Adrenal gland (tissue), 12 donors: ENCODE measurements around the gene PRDM15. TPM values are rescaled to one million over a fixed set of nuclear protein-coding genes. Genes with fewer than 3 reads are reported as not detected.

Source experiments
- DNase-seq, 7 donors: peaks; one replicate each; pipeline ENCODE4 v3.0.0-alpha.2; 2019 to 2020
- H3K27ac ChIP-seq, 5 donors: fragments of 200-600 bp; sonication (generic) in 4 of 5; 1 replicate in 3 of 5; 2 replicates in 2 of 5; pipeline versions ENCODE4 v1.5.1 to v1.8.0; 2016 to 2020; ENCODE audit warnings: mild to moderate bottlenecking in 1 of 5
- H3K27me3 ChIP-seq: fragments of 200-600 bp; 2 replicates; pipeline ENCODE4 v1.8.0; 2021
- H3K36me3 ChIP-seq, 2 donors: fragments of 200-600 bp; replicated peaks in 1 of 2; 1 replicate in 1 of 2; 2 replicates in 1 of 2; pipeline versions ENCODE4 v1.5.1 to v1.8.0; 2018 to 2022
- H3K4me1 ChIP-seq, 2 donors: fragments of 200-600 bp; replicated peaks in 1 of 2; 1 replicate in 1 of 2; 2 replicates in 1 of 2; pipeline versions ENCODE4 v1.5.1 to v1.8.0; 2018 to 2021
- H3K4me3 ChIP-seq, 4 donors: fragments of 200-600 bp; sonication (generic) in 3 of 4; one replicate each; pipeline ENCODE4 v1.5.1; 2016 to 2018
- H3K9me3 ChIP-seq, 3 donors: fragments of 200-600 bp; sonication (generic) in 1 of 3; replicated peaks in 1 of 3; 1 replicate in 2 of 3; 2 replicates in 1 of 3; pipeline versions ENCODE4 v1.5.1 to v1.8.0; 2016 to 2021
- CTCF ChIP-seq, 6 experiments: fragments of 450-650 bp in 4 of 6; fragments of 200-600 bp in 2 of 6; sonication (generic) in 1 of 6; IDR thresholded peaks; 1 replicate in 5 of 6; 2 replicates in 1 of 6; pipeline versions ENCODE4 v1.5.1 to v1.8.0; 2016 to 2021; ENCODE audit warnings: antibody characterized with exemption in 6 of 6, mild to moderate bottlenecking in 2 of 6, moderate library complexity in 1 of 6
- POLR2A ChIP-seq, 2 donors: fragments of 450-650 bp; IDR thresholded peaks; one replicate each; pipeline ENCODE4 v1.6.1; 2017; ENCODE audit warnings: antibody characterized with exemption in 2 of 2, mild to moderate bottlenecking in 2 of 2, moderate library complexity in 1 of 2
- WGBS, 4 donors: extraction: QIAGEN DNeasy Blood & Tissue Kit in 2 of 4; methylation state at CpG; one replicate each; pipeline versions ENCODE4 v1.1.5 to v1.1.7; 2013 to 2017; 5-methylcytosine and 5-hydroxymethylcytosine counted together
- intact Hi-C, 2 donors: fragments of 100-400 bp; cut with DNase I; formaldehyde crosslinking; loops; one replicate each; pipeline versions ENCODE4 v1.14.1 to v1.15.0; 2022 to 2023
- polyA plus RNA-seq, 3 donors: library from polyadenylated mRNA; stranded (reverse); fragments of 200-250 nt in 2 of 3; fragments of 350-450 nt in 1 of 3; fragmentation: Illumina TruSeq in 1 of 3; extraction: RNeasy Lipid Tissue Mini Kit (QIAGEN cat#74804) in 1 of 3; gene quantifications; one replicate each; pipeline ENCODE4 v1.2.3, GENCODE V29; 2013 to 2014
- total RNA-seq, 9 donors: library from RNA; depleted of rRNA in 4 of 9; stranded (reverse); fragments of >200 nt in 4 of 9; fragments of 120-200 nt in 1 of 9; fragmentation: NEBNext Ultra II Directional in 1 of 9; extraction: Animal tissue kit (Norgen Biotek cat#: 25700) in 1 of 9; gene quantifications; one replicate each; pipeline versions ENCODE4 v1.1.0 to v1.2.4, GENCODE V29; 2013 to 2023
- donor health status: healthy with polysubstance abuse.
- donor health status: Bipolar disorder and iron deficiency.
- donor health status: DM: yes; HTN: yes; CAD: no.
- donor health status: DM: no; HTN: no; CAD: no.
- donor health status: DM: no; HTN: no; CAD: no.
- donor health status: DM: yes; HTN: yes; CAD: no.

PRDM15 gene
- total and polyA plus RNA-seq, 12 donors: 2.9 to 6.7 (median 4.0) TPM

GRCh38 chr21:41907496-41908258 is 28.5 kb upstream of the PRDM15 start:
- Histone ChIP-seq H3K4me1 (peaks cover 0 to 4% of the 10 kb centered on the region in 2 donors), H3K9me3 (no peaks in the 10 kb centered on the region), H3K27ac (peak overlapping the region in 2 of 5 donors; percentile 43 to 77), H3K27me3 (no peaks in the 10 kb centered on the region), H3K36me3 (peaks cover 0 to 100% of the 10 kb centered on the region in 2 donors), H3K4me3 (no peak overlapping the region)
- WGBS, 4 donors: 80 to 90% (median 87%) methylated on average over 25 to 36 of the region's 36 CpGs
- intact Hi-C loops: no loop called here
- TF ChIP-seq POLR2A (IDR thresholded peaks at IDR 0.05) (no peak), CTCF (IDR thresholded peaks at IDR 0.05) (no peak)
- no peak for DNase-seq

DNA sequence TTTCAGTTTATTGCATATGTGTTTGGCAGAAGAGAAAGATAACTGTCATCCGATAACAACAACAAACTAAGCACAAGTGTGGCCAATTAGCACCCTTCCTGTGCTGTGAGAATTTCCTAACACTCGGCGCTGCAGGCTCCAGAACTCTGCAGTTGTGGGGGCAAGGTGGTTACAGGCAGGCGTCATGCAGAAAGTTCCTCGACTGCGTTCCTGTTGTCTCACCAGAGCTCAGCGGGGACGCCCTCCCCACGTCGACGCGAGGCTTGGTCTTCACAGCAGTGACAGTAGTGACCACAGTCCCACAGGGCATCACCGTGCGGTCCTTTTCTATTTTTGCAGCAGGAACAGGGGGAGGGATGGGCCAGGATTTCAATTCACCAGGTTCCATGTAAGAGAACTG is 27.6 kb upstream of the PRDM15 start:
- WGBS, 4 donors: 86 to 90% (median 87%) methylated on average over 14 of the region's 14 CpGs

DNA sequence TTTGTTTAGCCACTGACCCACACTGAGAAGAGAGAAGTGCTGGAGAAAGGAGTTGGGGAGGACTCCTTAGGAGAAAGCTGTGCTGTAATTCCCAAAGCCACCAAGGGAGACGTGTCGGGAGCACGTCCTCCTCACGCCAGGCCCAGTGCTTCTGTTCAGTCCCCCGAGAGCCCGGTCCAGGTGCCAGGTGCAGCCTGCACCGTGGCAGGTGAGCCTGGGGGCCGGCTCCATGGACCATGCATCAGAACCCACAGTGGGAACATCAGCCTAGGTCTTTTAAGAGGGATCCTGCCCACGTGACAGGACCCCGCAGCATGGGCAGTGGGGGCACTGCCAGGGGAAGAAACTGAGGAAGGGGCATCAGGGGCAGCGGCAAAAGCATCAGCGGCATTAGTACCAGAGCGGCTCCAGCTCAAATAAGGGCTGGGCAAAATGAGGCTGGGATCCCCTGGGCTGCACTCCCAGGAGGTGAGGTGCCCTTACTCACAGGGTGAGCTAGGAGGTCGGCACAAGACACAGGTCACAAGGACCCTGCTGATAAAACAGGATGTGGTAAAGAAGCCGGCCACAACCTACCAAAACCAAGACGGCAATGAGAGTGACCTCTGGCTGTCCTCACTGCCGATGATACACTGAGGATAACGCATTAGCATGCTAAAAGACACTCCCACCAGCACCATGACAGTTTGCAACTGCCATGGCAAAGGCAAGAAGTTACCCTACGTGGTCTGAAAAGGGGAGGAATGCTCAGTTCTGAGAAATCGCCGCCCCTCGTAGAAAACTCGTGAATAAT is 24.6 kb upstream of the PRDM15 start:
- TF ChIP-seq POLR2A (IDR thresholded peaks at IDR 0.05): no peak
- no peak for TF ChIP-seq CTCF (IDR thresholded peaks at IDR 0.05)
- DNase-seq: no peak
- 71 to 78% (median 75%) methylated on average over 22 to 23 of the region's 23 CpGs for WGBS, 4 donors
- H3K9me3 ChIP-seq: no peaks in the 10 kb centered on the region
- H3K4me3 ChIP-seq: no peak overlapping the region
- H3K27ac ChIP-seq: peak overlapping the region in 4 of 5 donors; percentile 1 to 93 (median 62)
- intact Hi-C loops: no loop called here
- H3K36me3 ChIP-seq: peaks cover 0 to 94% of the 10 kb centered on the region in 2 donors
- peaks cover 11 to 26% of the 10 kb centered on the region in 2 donors for H3K4me1 ChIP-seq
- H3K27me3 ChIP-seq: no peaks in the 10 kb centered on the region

More for the DNA sequence above, 27.6 kb upstream of the PRDM15 start:
- Histone ChIP-seq H3K9me3 (no peaks in the 10 kb centered on the region), H3K27ac (peak overlapping the region in 1 of 5 donors; percentile 23), H3K36me3 (peaks cover 0 to 98% of the 10 kb centered on the region in 2 donors), H3K4me1 (peaks cover under 1 to 12% of the 10 kb centered on the region in 2 donors), H3K27me3 (no peaks in the 10 kb centered on the region), H3K4me3 (no peak overlapping the region)
- intact Hi-C loops: no loop called here
- no peak for TF ChIP-seq CTCF (IDR thresholded peaks at IDR 0.05)
- TF ChIP-seq POLR2A (IDR thresholded peaks at IDR 0.05): no peak
- DNase-seq: no peak

- no peaks in the 10 kb centered on the region for H3K27me3 ChIP-seq
- H3K27ac ChIP-seq: peak overlapping the region in 4 of 5 donors; percentile 1 to 93 (median 88)
- peaks cover 11 to 26% of the 10 kb centered on the region in 2 donors for H3K4me1 ChIP-seq
- TF ChIP-seq CTCF (IDR thresholded peaks at IDR 0.05) (no peak), POLR2A (IDR thresholded peaks at IDR 0.05) (no peak)
- DNase-seq: no peak
- peaks cover 0 to 94% of the 10 kb centered on the region in 2 donors for H3K36me3 ChIP-seq
- intact Hi-C loops: no loop called here
- no peaks in the 10 kb centered on the region for H3K9me3 ChIP-seq
- 95 to 98% (median 97%) methylated on average over 4 to 8 of the region's 8 CpGs for WGBS, 4 donors
- no peak overlapping the region for H3K4me3 ChIP-seq
Observed at GRCh38 chr21:41902946-41903345, 23.8 kb upstream of the PRDM15 start.
